ENCODE results near the gene LRAT.

DNA sequence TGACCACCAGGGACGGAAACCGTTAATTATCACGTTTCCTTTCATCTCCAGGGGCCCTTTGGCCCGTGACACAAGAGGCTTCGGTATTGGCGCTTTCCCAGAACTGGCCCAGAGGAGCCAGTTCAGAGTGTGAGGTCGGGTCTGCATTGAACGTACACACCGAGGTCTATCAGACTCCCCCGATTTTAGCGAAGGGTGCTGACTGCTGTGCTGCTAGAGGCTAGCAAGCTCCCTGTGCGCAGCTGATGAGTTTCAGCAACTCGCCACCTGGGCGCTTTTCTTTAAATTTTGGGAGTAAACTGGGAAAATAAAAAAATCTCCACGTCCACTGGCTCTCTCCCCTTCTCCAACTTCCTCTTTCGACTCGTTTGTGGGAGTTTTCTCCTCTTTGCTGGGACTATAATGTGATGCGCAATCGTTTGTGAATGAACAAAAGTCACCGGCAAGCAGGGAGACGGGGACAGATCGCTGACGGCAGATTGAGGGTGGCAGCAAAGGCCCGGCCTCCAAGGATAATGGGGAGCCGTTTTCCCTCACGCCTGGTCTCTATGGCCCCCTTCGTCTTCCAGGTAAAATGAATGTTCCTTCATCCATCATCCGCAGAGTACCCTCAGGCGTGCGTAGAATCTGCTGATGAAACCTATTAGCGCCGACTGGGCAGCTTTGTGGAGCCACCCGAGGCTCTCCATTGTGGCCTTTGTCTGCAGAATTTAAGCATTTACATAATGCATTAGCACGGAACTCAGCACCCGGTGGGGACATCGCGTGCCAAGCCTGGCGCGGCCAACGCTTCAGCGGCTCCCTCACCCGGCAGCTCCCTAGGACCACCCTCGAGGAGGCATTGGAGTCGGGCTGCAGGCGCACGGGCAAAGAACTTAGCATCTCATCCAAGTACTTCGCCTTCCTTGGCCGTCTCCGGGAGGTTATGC, 1.6 kb upstream of the LRAT start:
- TF ChIP-seq, protein P1, sequence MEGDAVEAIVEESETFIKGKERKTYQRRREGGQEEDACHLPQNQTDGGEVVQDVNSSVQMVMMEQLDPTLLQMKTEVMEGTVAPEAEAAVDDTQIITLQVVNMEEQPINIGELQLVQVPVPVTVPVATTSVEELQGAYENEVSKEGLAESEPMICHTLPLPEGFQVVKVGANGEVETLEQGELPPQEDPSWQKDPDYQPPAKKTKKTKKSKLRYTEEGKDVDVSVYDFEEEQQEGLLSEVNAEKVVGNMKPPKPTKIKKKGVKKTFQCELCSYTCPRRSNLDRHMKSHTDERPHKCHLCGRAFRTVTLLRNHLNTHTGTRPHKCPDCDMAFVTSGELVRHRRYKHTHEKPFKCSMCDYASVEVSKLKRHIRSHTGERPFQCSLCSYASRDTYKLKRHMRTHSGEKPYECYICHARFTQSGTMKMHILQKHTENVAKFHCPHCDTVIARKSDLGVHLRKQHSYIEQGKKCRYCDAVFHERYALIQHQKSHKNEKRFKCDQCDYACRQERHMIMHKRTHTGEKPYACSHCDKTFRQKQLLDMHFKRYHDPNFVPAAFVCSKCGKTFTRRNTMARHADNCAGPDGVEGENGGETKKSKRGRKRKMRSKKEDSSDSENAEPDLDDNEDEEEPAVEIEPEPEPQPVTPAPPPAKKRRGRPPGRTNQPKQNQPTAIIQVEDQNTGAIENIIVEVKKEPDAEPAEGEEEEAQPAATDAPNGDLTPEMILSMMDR (IDR thresholded peaks at IDR 0.05; ENCODE audit: low read depth, low read length): no peak
- TF ChIP-seq EZH2phosphoT487 (IDR thresholded peaks at IDR 0.05; ENCODE audit: low read depth): no peak
